NOMO-1 treated with DMSO at 0.1 percent for 48 hours (cell line): Measurements from ENCODE around the gene OXCT1.
"Not testable (repeated sequence)": the region's sequence is repeated elsewhere in the genome, so short reads cannot be mapped to it uniquely, and the experiment has no call there.

Experiments used
- DNase-seq: peaks from one replicate; lab custom pipeline; 2025; ENCODE audit not compliant: unreplicated experiment; lab: John Stamatoyannopoulos, UW

Gene OXCT1

GRCh38 chr5:41728281-41728680, 141.9 kb downstream of the OXCT1 start:
- no peak for DNase-seq

GRCh38 chr5:41722359-41722950, 147.8 kb downstream of the OXCT1 start:
- DNase-seq, result no peak

GRCh38 chr5:41721516-41721915, 148.7 kb downstream of the OXCT1 start:
- no peak for DNase-seq

DNA sequence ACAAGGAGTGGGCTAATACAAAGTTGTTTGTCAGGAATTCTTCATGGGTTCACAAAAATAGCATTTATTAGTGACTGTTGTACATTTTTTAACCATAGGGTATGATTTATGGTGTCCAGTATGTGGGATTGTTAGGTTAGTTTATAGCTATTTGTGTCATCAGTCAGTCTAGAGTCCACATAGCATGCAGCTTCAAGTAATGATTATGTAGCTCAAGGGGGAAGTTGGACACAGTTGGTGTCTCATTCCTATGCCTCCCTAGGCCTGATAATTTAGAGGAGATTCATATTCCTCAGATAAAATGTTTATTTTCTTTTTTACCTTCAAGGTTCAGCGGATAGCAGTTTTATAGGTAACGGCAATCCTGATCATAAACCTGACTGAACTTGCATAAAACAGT, 153.8 kb downstream of the OXCT1 start:
- DNase-seq, result no peak

DNA sequence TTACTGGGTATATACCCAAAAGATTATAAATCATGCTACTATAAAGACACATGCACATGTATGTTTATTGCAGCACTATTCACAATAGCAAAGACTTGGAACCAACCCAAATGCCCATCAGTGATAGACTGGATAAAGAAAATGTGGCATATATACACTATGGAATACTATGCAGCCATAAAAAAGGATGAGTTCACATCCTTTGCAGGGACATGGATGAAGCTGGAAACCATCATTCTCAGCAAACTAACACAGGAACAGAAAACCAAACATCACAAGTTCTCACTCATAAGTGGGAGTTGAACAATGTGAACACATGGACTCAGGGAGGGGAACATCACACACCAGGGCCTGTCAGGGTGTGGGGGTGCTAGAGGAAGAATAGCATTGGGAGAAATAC, 155.8 kb downstream of the OXCT1 start:
- not testable (repeated sequence) for DNase-seq

DNA sequence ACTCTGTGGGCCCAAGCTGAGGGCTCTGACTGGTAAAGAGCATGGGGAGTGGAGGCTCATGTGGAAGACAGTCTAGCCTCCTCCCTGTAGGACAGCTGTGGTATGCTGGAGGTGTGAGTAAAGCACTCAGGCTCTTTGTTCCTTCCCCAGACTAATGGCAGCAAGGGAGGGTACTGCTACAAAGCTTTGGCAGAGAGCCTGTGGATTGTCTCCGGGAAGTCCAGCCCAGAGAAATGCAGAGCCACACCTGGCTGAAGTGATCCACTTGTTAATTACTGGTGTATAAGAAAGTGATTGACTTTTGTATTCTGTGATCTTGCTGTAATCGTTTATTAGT, 161.7 kb downstream of the OXCT1 start:
- no peak for DNase-seq

- DNase-seq, result no peak
These were observed 162.2 kb downstream of the OXCT1 start for GRCh38 chr5:41707853-41708603.

- DNase-seq, result no peak
These were observed 174.2 kb downstream of the OXCT1 start for GRCh38 chr5:41695920-41696582.

GRCh38 chr5:41686767-41687166, 183.5 kb downstream of the OXCT1 start:
- peak; percentile 53 for DNase-seq

- no peak for DNase-seq
These were observed 184.0 kb downstream of the OXCT1 start for GRCh38 chr5:41686191-41686590.

DNA sequence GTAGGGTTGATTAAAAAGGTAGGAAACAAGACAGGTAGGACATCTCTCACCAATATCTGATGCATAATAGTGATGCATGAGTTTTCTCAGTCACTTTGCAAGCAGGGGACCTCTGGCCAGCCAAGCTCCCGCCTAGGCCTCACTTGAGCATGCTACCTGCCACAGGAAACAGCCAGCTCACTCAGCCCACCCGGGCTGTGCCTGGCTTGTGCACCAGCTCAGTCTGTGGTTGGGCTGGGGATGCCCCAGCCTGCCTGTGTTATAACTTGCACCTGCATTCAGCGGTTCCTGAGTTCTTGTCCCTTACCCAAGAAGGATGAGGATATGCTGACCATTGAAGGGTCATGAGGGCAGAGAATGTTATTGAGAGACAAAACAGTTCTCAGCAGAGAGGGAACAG, 187.0 kb downstream of the OXCT1 start:
- no peak for DNase-seq

DNA sequence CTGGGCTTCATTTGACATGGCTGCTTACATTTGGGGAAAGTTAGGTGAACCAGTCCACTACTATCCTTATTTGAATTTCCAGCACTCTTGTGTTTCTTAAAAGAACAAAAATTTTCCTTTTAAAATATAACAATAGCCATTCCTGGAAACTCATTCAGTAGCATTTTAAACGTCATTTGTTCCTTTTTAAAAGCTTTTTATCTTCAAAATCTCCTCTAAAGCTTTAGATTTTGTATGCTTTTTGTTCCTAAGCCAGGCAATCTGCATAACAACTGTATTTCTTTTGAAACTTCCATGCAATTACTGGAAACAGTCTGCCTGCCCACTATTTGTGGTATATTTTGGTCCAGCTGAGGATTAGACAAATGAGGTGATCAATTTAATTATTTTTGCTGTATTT, 187.6 kb downstream of the OXCT1 start:
- no peak for DNase-seq

- DNase-seq, result no peak
These were observed 188.4 kb downstream of the OXCT1 start for GRCh38 chr5:41681840-41682239.
